Loucy (cell line): ENCODE results near the gene PPP2R5B.

ENCODE experiments used
- H2AFZ ChIP-seq: fragments of 200-600 bp; sonication (generic); 2 replicates; pipeline ENCODE4 v1.6.0; 2016; ENCODE audit warnings: antibody characterized with exemption, mild to moderate bottlenecking, low read length, moderate library complexity
- H3F3A ChIP-seq: fragments of 200-600 bp; 2 replicates; pipeline ENCODE4 v1.6.0; 2016; ENCODE audit warnings: antibody characterized with exemption, low read depth, mild to moderate bottlenecking
- H3K27me3 ChIP-seq: fragments of 200-600 bp; sonication (generic); 2 replicates; pipeline ENCODE4 v1.6.1; 2014; ENCODE audit warnings: low read length, mild to moderate bottlenecking; ENCODE audit not compliant: insufficient read depth, poor library complexity, severe bottlenecking
- H3K36me3 ChIP-seq: fragments of 200-600 bp; sonication (generic); 2 replicates; pipeline ENCODE4 v1.6.1; 2016; ENCODE audit warnings: low read length; ENCODE audit not compliant: insufficient read depth
- H3K4me1 ChIP-seq: fragments of 200-600 bp; sonication (generic); 2 replicates; pipeline ENCODE4 v1.5.1; 2014; ENCODE audit warnings: low read length, mild to moderate bottlenecking; ENCODE audit not compliant: insufficient read depth, poor library complexity, severe bottlenecking
- H3K4me2 ChIP-seq: fragments of 200-600 bp; sonication (generic); 2 replicates; pipeline ENCODE4 v1.6.0; 2014; ENCODE audit warnings: antibody characterized with exemption, low read length, low read depth, mild to moderate bottlenecking; ENCODE audit not compliant: poor library complexity, severe bottlenecking
- H3K4me3 ChIP-seq: fragments of 200-600 bp; sonication (generic); 2 replicates; pipeline ENCODE4 v1.5.1; 2014; ENCODE audit warnings: low read length, mild to moderate bottlenecking, mixed read lengths; ENCODE audit not compliant: poor library complexity, severe bottlenecking
- H3K79me2 ChIP-seq: fragments of 200-600 bp; sonication (generic); 2 replicates; pipeline ENCODE4 v1.6.1; 2014; ENCODE audit warnings: low read length; ENCODE audit not compliant: insufficient read depth
- H3K9ac ChIP-seq: fragments of 200-600 bp; sonication (generic); 2 replicates; pipeline ENCODE4 v1.6.0; 2014; ENCODE audit warnings: mild to moderate bottlenecking, low read depth, low read length, moderate library complexity; ENCODE audit not compliant: poor library complexity, severe bottlenecking
- H3K9me2 ChIP-seq: fragments of 200-600 bp; sonication (generic); replicated peaks from 2 replicates; pipeline ENCODE4 v1.6.1; 2016; ENCODE audit warnings: low read depth, low read length, mixed read lengths
- H3K9me3 ChIP-seq: fragments of 200-600 bp; sonication (generic); 2 replicates; pipeline ENCODE4 v1.6.1; 2014; ENCODE audit warnings: mild to moderate bottlenecking, antibody characterized with exemption, low read length, low read depth; ENCODE audit not compliant: insufficient read depth
- H4K20me1 ChIP-seq: fragments of 200-600 bp; sonication (generic); 2 replicates; pipeline ENCODE4 v1.6.0; 2014; ENCODE audit warnings: antibody characterized with exemption, low read length, mild to moderate bottlenecking; ENCODE audit not compliant: insufficient read depth, poor library complexity, severe bottlenecking
- EZH2phosphoT487 ChIP-seq: fragments of 200-600 bp; IDR thresholded peaks from 2 replicates; pipeline ENCODE4 v1.6.1; 2018; ENCODE audit warnings: antibody characterized with exemption, mild to moderate bottlenecking, moderate library complexity, borderline replicate concordance
- TF ChIP-seq, protein P1 (sequence below): fragments of 200-600 bp; sonication (generic); conservative IDR thresholded peaks from 2 replicates; pipeline ENCODE4 v1.5.1; 2014; ENCODE audit warnings: mild to moderate bottlenecking, antibody characterized with exemption, low read length

The PPP2R5B gene

DNA sequence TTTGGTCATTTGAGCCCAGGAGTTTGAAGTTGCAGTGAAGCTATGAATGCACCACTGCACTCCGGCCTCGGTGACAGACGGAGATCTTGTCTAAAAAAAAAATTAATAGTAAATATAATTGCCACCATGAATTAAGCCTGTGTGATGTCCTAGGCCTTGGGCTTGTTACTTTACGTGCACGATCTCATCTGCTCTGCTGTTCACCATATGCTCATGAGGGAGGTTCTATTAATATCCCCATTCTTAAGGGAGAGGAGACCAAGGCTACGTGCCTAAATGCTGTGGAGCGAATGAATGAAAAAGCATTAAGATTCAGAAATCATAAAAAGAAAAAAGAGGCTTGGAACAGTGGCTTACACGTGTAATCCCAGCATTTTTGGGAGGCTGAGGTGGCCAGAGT is 4.9 kb upstream of the PPP2R5B start:
- H3K4me2 ChIP-seq: no peak overlapping the region
- no peaks in the 10 kb centered on the region for H3K27me3 ChIP-seq

DNA sequence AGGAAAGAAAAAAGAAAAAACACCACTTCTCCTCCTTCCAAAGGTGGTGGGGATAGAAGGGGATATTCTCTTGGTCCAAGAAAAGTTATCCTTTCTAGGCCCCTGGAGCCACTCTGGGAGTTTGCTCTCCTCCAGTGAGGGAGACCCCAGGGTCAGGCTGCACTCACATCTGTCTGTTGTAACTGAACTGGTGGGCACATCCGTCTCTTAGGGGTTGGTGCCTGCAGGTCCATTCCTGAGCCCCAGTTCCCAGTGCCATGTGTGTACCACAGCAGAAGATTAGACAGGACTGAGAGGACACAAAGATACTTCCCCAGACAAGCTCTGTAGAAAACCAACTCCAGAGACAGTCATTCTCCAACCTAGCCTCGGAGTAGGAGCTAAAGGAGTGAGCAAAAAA is 4.4 kb upstream of the PPP2R5B start:
- Histone ChIP-seq H3K79me2 (peaks cover 18% of the 10 kb centered on the region), H3K4me2 (no peak overlapping the region), H2AFZ (no peak overlapping the region)

More for the DNA sequence above, 4.9 kb upstream of the PPP2R5B start:
- Histone ChIP-seq H2AFZ (no peak overlapping the region), H3K9me2 (no peaks in the 10 kb centered on the region), H3K4me3 (no peak overlapping the region), H3K9me3 (no peaks in the 10 kb centered on the region), H3K4me1 (peaks cover 22% of the 10 kb centered on the region), H3F3A (no peaks in the 10 kb centered on the region), H3K79me2 (peaks cover 19% of the 10 kb centered on the region), H3K9ac (no peak overlapping the region), H3K36me3 (no peaks in the 10 kb centered on the region), H4K20me1 (no peaks in the 10 kb centered on the region)
- no peak for TF ChIP-seq EZH2phosphoT487
- TF ChIP-seq, protein P1, sequence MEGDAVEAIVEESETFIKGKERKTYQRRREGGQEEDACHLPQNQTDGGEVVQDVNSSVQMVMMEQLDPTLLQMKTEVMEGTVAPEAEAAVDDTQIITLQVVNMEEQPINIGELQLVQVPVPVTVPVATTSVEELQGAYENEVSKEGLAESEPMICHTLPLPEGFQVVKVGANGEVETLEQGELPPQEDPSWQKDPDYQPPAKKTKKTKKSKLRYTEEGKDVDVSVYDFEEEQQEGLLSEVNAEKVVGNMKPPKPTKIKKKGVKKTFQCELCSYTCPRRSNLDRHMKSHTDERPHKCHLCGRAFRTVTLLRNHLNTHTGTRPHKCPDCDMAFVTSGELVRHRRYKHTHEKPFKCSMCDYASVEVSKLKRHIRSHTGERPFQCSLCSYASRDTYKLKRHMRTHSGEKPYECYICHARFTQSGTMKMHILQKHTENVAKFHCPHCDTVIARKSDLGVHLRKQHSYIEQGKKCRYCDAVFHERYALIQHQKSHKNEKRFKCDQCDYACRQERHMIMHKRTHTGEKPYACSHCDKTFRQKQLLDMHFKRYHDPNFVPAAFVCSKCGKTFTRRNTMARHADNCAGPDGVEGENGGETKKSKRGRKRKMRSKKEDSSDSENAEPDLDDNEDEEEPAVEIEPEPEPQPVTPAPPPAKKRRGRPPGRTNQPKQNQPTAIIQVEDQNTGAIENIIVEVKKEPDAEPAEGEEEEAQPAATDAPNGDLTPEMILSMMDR: no peak

DNA sequence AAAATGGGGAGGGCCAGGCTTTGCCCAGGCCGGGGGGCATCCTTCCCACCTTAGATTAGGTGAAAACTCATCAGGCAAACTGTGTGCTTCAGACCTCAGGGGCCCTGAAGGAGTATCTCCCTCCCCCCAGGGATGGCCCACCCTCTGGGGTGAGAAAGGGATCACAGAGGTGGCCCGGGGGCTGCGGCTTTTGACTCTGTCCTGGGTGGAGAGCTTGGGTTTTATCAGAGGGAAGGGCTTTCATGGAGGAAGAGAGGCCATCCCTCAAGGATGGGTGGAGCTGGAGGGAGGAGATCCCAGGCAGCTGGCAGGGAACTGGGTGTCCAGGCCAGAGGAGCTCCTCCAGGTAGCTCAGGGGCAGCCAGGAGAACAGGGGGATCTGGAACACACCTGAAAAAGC is 3.1 kb upstream of the PPP2R5B start:
- TF ChIP-seq EZH2phosphoT487: no peak
- TF ChIP-seq, protein P1: no peak
- Histone ChIP-seq H4K20me1 (no peaks in the 10 kb centered on the region), H3K4me1 (peaks cover 22% of the 10 kb centered on the region), H3K4me3 (no peak overlapping the region), H3K9ac (no peak overlapping the region), H3F3A (no peaks in the 10 kb centered on the region), H2AFZ (no peak overlapping the region), H3K9me2 (no peaks in the 10 kb centered on the region), H3K4me2 (no peak overlapping the region), H3K36me3 (no peaks in the 10 kb centered on the region), H3K79me2 (peaks cover 5% of the 10 kb centered on the region; the same call in 1 of the 2 replicates), H3K27me3 (no peaks in the 10 kb centered on the region), H3K9me3 (no peaks in the 10 kb centered on the region)

More for the DNA sequence above, 4.4 kb upstream of the PPP2R5B start:
- Histone ChIP-seq H3K4me1 (peaks cover 26% of the 10 kb centered on the region), H3K9me3 (no peaks in the 10 kb centered on the region), H3K4me3 (no peak overlapping the region), H3F3A (no peaks in the 10 kb centered on the region), H4K20me1 (no peaks in the 10 kb centered on the region), H3K27me3 (no peaks in the 10 kb centered on the region), H3K9ac (no peak overlapping the region), H3K9me2 (no peaks in the 10 kb centered on the region), H3K36me3 (no peaks in the 10 kb centered on the region)
- TF ChIP-seq, protein P1: no peak
- no peak for TF ChIP-seq EZH2phosphoT487
